PFSK-1 (cell line): ENCODE results near the gene ZBTB43.

Source experiments
- FOXP2 ChIP-seq: optimal IDR thresholded peaks from 2 replicates; pipeline ENCODE3; 2011; ENCODE audit warnings: borderline replicate concordance, control low read depth, inconsistent platforms; ENCODE audit not compliant: insufficient read depth; ENCODE audit errors: extremely low read length, extremely low read depth
- POLR2AphosphoS5 ChIP-seq: IDR thresholded peaks from 2 replicates; pipeline ENCODE4 v1.6.1; 2012; ENCODE audit warnings: low read depth, mild to moderate bottlenecking, control low read depth, low read length, moderate library complexity
- REST ChIP-seq, 2 experiments: IDR thresholded peaks; 2 replicates each; pipeline versions ENCODE4 v1.6.1 to v1.8.0; 2011 to 2012; ENCODE audit warnings: low read depth in 2 of 2, low read length in 2 of 2, control low read depth in 1 of 2, inconsistent platforms in 1 of 2, mild to moderate bottlenecking in 1 of 2, moderate library complexity in 1 of 2; ENCODE audit not compliant: insufficient read depth in 1 of 2
- SIN3A ChIP-seq: IDR thresholded peaks from 2 replicates; pipeline ENCODE4 v1.6.1; 2012; ENCODE audit warnings: mild to moderate bottlenecking, low read length, moderate library complexity, borderline replicate concordance; ENCODE audit not compliant: insufficient read depth
- TAF1 ChIP-seq: IDR thresholded peaks from 2 replicates; pipeline ENCODE4 v1.6.1; 2012; ENCODE audit warnings: low read length, control low read depth, borderline replicate concordance; ENCODE audit not compliant: insufficient read depth

Gene ZBTB43

DNA sequence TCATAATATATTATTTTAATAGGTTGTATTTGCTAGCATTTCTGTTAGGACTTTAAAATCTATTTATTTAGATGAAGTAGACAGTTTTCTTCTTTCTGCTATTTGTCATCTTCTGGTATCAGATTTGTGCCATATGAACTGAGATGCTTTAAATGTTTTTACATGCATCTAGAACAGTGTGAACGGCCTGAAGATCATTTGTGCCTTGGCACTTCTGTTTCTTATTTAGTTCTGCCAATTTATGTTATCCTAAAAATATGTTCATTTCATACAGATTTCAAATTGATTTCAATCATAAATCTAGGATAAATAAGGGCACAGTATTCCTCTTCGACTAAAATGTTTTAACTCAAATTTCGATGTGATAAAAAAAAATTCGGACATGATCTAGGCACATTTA lies 71.7 kb downstream of the ZBTB43 start:
- no peak for TF ChIP-seq REST (IDR thresholded peaks at IDR 0.05; ENCODE audit: insufficient read depth in 1 of 2, low read depth in 2 of 2, low read length in 2 of 2)
- TF ChIP-seq FOXP2, result no peak
- no peak for TF ChIP-seq POLR2AphosphoS5
- no peak for TF ChIP-seq SIN3A
- no peak for TF ChIP-seq TAF1

- no peak for TF ChIP-seq REST (IDR thresholded peaks at IDR 0.05; ENCODE audit: insufficient read depth in 1 of 2, low read depth in 2 of 2, low read length in 2 of 2)
- TF ChIP-seq SIN3A, result no peak
- no peak for TF ChIP-seq TAF1
- no peak for TF ChIP-seq POLR2AphosphoS5
- no peak for TF ChIP-seq FOXP2
These were observed 72.6 kb downstream of the ZBTB43 start for GRCh38 chr9:126877418-126877817.

DNA sequence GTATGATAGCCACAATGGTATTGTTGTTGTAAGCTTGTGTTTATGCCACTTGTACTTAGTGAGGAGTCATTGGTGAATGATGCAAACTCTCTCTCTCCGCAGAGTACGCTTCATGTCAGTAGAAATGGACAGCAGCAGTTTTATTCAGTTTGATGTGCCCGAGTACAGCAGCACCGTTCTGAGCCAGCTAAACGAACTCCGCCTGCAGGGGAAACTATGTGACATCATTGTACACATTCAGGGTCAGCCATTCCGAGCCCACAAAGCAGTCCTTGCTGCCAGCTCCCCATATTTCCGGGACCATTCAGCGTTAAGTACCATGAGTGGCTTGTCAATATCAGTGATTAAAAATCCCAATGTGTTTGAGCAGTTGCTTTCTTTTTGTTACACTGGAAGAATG lies 74.4 kb downstream of the ZBTB43 start:
- TF ChIP-seq REST (IDR thresholded peaks at IDR 0.05; ENCODE audit: insufficient read depth in 1 of 2, low read depth in 2 of 2, low read length in 2 of 2) (no peak), POLR2AphosphoS5 (no peak), SIN3A (no peak)

DNA sequence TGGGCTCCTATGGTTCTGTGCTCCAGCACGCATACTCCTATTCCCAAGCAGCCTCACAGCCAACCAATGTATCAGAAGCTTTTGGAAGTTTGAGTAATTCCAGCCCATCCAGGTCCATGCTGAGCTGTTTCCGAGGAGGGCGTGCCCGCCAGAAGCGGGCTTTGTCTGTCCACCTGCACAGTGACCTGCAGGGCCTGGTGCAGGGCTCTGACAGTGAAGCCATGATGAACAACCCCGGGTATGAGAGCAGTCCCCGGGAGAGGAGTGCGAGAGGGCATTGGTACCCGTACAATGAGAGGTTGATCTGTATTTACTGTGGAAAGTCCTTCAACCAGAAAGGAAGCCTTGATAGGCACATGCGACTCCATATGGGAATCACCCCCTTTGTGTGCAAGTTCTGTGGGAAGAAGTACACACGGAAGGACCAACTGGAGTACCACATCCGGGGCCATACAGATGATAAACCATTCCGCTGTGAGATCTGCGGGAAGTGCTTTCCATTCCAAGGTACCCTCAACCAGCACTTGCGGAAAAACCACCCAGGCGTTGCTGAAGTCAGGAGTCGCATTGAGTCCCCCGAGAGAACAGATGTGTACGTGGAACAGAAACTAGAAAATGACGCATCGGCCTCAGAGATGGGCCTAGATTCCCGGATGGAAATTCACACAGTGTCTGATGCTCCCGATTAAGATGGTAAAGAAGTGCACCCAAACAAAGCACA lies 75.5 kb downstream of the ZBTB43 start:
- TF ChIP-seq TAF1 (no peak), POLR2AphosphoS5 (no peak), SIN3A (no peak), FOXP2 (no peak), REST (IDR thresholded peaks at IDR 0.05; ENCODE audit: insufficient read depth in 1 of 2, low read depth in 2 of 2, low read length in 2 of 2) (no peak)

DNA sequence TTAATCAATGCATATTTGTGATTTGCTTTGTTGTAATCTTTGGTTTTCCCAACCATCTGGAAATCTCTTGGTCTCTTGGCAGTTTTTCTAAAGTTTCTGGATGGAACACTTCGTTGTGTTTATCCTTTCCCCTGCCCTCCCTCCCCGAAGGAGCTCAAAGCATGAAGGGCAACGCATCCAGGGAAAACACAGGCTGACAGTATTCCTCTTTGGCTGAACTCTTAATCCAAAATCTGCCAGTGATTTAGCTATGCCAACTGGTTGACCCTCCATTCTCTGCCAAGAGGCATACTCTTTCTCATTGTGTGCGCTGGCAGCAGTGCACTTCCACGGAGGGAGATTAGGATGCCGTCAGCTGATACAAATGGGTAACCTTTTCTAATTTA lies 76.1 kb downstream of the ZBTB43 start:
- TF ChIP-seq FOXP2 (no peak), POLR2AphosphoS5 (no peak), SIN3A (no peak), REST (IDR thresholded peaks at IDR 0.05; ENCODE audit: insufficient read depth in 1 of 2, low read depth in 2 of 2, low read length in 2 of 2) (no peak), TAF1 (no peak)
